H9 (cell line): ENCODE results near the gene DPY19L3. TPM values are rescaled to one million over a fixed set of nuclear protein-coding genes. Genes with fewer than 3 reads are reported as not detected.

ENCODE experiments used
- DNase-seq: peaks from one replicate; pipeline ENCODE4 v3.0.0-alpha.2; 2017
- H2AFZ ChIP-seq: one replicate; pipeline ENCODE4 v1.6.1; 2013; ENCODE audit warnings: mild to moderate bottlenecking, low read length, control low read depth, moderate library complexity
- H2AK5ac ChIP-seq: 2 replicates; pipeline ENCODE4 v1.6.1; 2013; ENCODE audit warnings: low read length, control low read depth, mixed read lengths; ENCODE audit not compliant: insufficient read length
- H2BK120ac ChIP-seq: one replicate; pipeline ENCODE4 v1.6.1; 2013; ENCODE audit warnings: low read depth, mild to moderate bottlenecking, low read length, control low read depth, inconsistent platforms; ENCODE audit not compliant: poor library complexity, severe bottlenecking
- H2BK12ac ChIP-seq: 2 replicates; pipeline ENCODE4 v1.6.1; 2013; ENCODE audit warnings: low read length, control low read depth, mixed read lengths, low read depth; ENCODE audit not compliant: insufficient read length
- H2BK15ac ChIP-seq: 2 replicates; pipeline ENCODE4 v1.6.1; 2013; ENCODE audit warnings: low read depth, low read length, control low read depth
- H2BK20ac ChIP-seq: one replicate; pipeline ENCODE4 v1.6.1; 2013; ENCODE audit warnings: low read depth, mild to moderate bottlenecking, low read length, control low read depth, inconsistent platforms; ENCODE audit not compliant: poor library complexity, severe bottlenecking
- H2BK5ac ChIP-seq: 2 replicates; pipeline ENCODE4 v1.6.1; 2013; ENCODE audit warnings: low read length, control low read depth, mixed read lengths; ENCODE audit not compliant: insufficient read length
- H3K14ac ChIP-seq: 2 replicates; pipeline ENCODE4 v1.6.1; 2013; ENCODE audit warnings: low read length, control low read depth; ENCODE audit not compliant: insufficient read depth
- H3K18ac ChIP-seq: 2 replicates; pipeline ENCODE4 v1.6.1; 2013; ENCODE audit warnings: low read depth, mild to moderate bottlenecking, mixed read lengths, low read length, control low read depth; ENCODE audit not compliant: insufficient read length
- H3K23ac ChIP-seq: 2 replicates; pipeline ENCODE4 v1.6.1; 2013; ENCODE audit warnings: low read length, control low read depth, mixed read lengths, low read depth; ENCODE audit not compliant: insufficient read length
- H3K23me2 ChIP-seq: 2 replicates; pipeline ENCODE4 v1.6.1; 2013; ENCODE audit warnings: low read depth, mild to moderate bottlenecking, mixed read lengths, low read length, control low read depth; ENCODE audit not compliant: insufficient read length, poor library complexity, severe bottlenecking
- H3K27ac ChIP-seq: 2 replicates; pipeline ENCODE4 v1.5.1; 2013; ENCODE audit warnings: low read length, control low read depth, mixed read lengths, low read depth; ENCODE audit not compliant: insufficient read length
- H3K27me3 ChIP-seq: 2 replicates; pipeline ENCODE4 v1.6.1; 2013; ENCODE audit warnings: low read length, control low read depth, inconsistent platforms; ENCODE audit not compliant: insufficient read depth
- H3K4ac ChIP-seq: 2 replicates; pipeline ENCODE4 v1.6.1; 2013; ENCODE audit warnings: low read depth, mild to moderate bottlenecking, control low read depth, inconsistent platforms, low read length, moderate library complexity
- H3K4me1 ChIP-seq: 2 replicates; pipeline ENCODE4 v1.6.1; 2013; ENCODE audit warnings: low read length, control low read depth, inconsistent platforms; ENCODE audit not compliant: insufficient read depth
- H3K4me2 ChIP-seq: 2 replicates; pipeline ENCODE4 v1.6.1; 2013; ENCODE audit warnings: low read length, control low read depth, mixed read lengths; ENCODE audit not compliant: insufficient read length, insufficient read depth
- H3K56ac ChIP-seq: 2 replicates; pipeline ENCODE4 v1.6.1; 2013; ENCODE audit warnings: low read depth, mild to moderate bottlenecking, mixed read lengths, low read length, control low read depth; ENCODE audit not compliant: insufficient read length
- H3K79me1 ChIP-seq: 2 replicates; pipeline ENCODE4 v1.6.1; 2013; ENCODE audit warnings: low read depth, mild to moderate bottlenecking, moderate library complexity, low read length, control low read depth, inconsistent platforms; ENCODE audit not compliant: insufficient read depth, poor library complexity, severe bottlenecking
- H3K79me2 ChIP-seq: 2 replicates; pipeline ENCODE4 v1.6.1; 2013; ENCODE audit warnings: low read length, control low read depth, inconsistent platforms; ENCODE audit not compliant: insufficient read depth
- H3K9ac ChIP-seq: 2 replicates; pipeline ENCODE4 v1.6.1; 2013; ENCODE audit warnings: low read length, control low read depth, mixed read lengths; ENCODE audit not compliant: insufficient read length; ENCODE audit errors: extremely low read depth
- H3K9me3 ChIP-seq: one replicate; pipeline ENCODE4 v1.6.1; 2013; ENCODE audit warnings: low read depth, low read length, inconsistent platforms; ENCODE audit not compliant: control insufficient read depth
- H3T11ph ChIP-seq: one replicate; pipeline ENCODE4 v1.6.1; 2013; ENCODE audit warnings: mild to moderate bottlenecking, low read length, control low read depth, inconsistent platforms
- H4K20me1 ChIP-seq: one replicate; pipeline ENCODE4 v1.6.1; 2013; ENCODE audit not compliant: control insufficient read depth, insufficient read length, insufficient read depth
- H4K5ac ChIP-seq: 2 replicates; pipeline ENCODE4 v1.6.1; 2013; ENCODE audit warnings: low read depth, mild to moderate bottlenecking, mixed read lengths, low read length, control low read depth; ENCODE audit not compliant: insufficient read length
- H4K8ac ChIP-seq: replicated peaks from 2 replicates; pipeline ENCODE4 v1.6.1; 2013; ENCODE audit warnings: low read length, control low read depth, mixed read lengths, low read depth; ENCODE audit not compliant: insufficient read length
- H4K91ac ChIP-seq: 2 replicates; pipeline ENCODE4 v1.6.1; 2013; ENCODE audit warnings: low read depth, mild to moderate bottlenecking, moderate library complexity, mixed read lengths, low read length, control low read depth; ENCODE audit not compliant: insufficient read length
- H3K27ac Mint-ChIP-seq, 3 experiments: 2 replicates in 2 of 3; 3 replicates in 1 of 3; pipeline ENCODE4 v1.8.0; 2020 to 2021; ENCODE audit warnings: mixed read lengths in 3 of 3, mild to moderate bottlenecking in 1 of 3, moderate library complexity in 1 of 3
- H3K27me3 Mint-ChIP-seq: 2 replicates; pipeline ENCODE4 v1.8.0; 2021; ENCODE audit warnings: low read depth, mild to moderate bottlenecking, moderate library complexity, mixed read lengths
- H3K36me3 Mint-ChIP-seq, 3 experiments: 2 replicates in 2 of 3; 3 replicates in 1 of 3; pipeline ENCODE4 v1.8.0; 2020 to 2021; ENCODE audit warnings: low read depth in 3 of 3, mixed read lengths in 3 of 3; ENCODE audit not compliant: insufficient read depth in 1 of 3
- H3K4me1 Mint-ChIP-seq, 2 experiments: 2 replicates each; pipeline ENCODE4 v1.8.0; 2020; ENCODE audit warnings: mixed read lengths in 2 of 2
- H3K4me3 Mint-ChIP-seq, 2 experiments: 2 replicates in 1 of 2; 3 replicates in 1 of 2; pipeline ENCODE4 v1.8.0; 2020 to 2021; ENCODE audit warnings: mild to moderate bottlenecking in 2 of 2, mixed read lengths in 2 of 2, moderate library complexity in 1 of 2
- H3K9me3 Mint-ChIP-seq, 2 experiments: 2 replicates in 1 of 2; 3 replicates in 1 of 2; pipeline ENCODE4 v1.8.0; 2020; ENCODE audit warnings: mild to moderate bottlenecking in 2 of 2, mixed read lengths in 2 of 2, moderate library complexity in 1 of 2
- WGBS: extraction: QIAGEN DNeasy Blood & Tissue Kit; methylation state at CpG from one replicate; pipeline ENCODE4 v1.1.7; 2013; ENCODE audit warnings: missing lambda C conversion rate, low lambda C conversion rate, mixed read lengths; ENCODE audit not compliant: insufficient read length; ENCODE audit errors: extremely low coverage; 5-methylcytosine and 5-hydroxymethylcytosine counted together
- total RNA-seq: library from RNA; stranded (reverse); gene quantifications from 2 replicates; pipeline ENCODE4 v1.2.1, GENCODE V29; 2021
- TF ChIP-seq, protein P1 (sequence below): fragments of 200-600 bp; sonication (generic); conservative IDR thresholded peaks from 3 replicates; pipeline ENCODE4 v1.8.0; 2021; ENCODE audit warnings: antibody characterized with exemption, mild to moderate bottlenecking

DPY19L3 gene
- total RNA-seq, 1 experiment from 2014 or later = 54.5 TPM

DNA sequence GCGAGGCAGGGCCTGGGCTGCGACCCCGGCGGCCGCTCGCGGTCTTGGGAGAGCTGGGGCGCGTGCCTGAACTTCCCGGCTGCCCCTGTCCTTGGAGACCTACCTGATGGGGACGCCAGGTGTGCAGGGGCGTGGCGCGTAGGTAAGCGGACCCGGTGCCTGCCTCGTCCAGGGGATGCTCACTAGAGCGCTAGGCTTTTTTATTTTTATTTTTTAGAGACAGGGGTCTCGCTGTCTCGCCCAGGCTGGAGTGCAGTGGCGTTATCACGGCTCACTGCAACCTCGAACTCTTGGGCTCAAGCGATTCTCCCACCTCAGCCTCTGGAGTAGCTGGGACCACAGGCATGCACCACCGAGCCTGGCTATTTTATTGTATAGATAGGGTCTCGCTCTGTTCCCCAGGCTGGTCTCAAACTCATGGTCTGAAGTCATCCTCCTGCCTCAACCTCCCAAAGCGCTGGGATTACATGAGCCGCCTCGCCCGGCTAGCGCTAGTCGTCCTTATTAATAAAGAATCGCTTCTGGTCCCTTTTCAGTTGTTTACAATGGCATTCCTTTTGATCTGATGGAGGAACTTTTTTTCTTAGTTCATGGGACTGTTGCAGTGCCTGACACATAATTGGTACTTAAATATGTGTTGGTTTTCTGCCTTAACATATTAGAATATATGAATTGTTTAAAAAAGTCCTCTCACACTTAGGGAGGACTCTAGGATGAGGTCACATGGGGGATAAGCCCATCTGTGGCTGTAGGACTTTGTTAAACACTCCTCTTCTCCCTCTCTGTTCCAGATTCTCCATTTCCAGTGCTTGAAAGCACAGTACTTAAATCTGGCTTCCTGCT, 812 bp downstream of the DPY19L3 start:
- Histone ChIP-seq H3K4me2 (peak overlapping the region; percentile 79), H3T11ph (no peak overlapping the region), H4K8ac (no peak overlapping the region), H4K5ac (no peak overlapping the region), H3K79me1 (peaks cover 5% of the 10 kb centered on the region), H3K56ac (no peak overlapping the region), H2BK15ac (no peak overlapping the region), H3K4ac (no peak overlapping the region), H2AFZ (no peak overlapping the region), H3K18ac (no peak overlapping the region), H3K14ac (no peak overlapping the region; the same call in 1 of the 2 replicates), H3K4me1 (peaks cover 7% of the 10 kb centered on the region; the same call in 1 of the 2 replicates), H4K91ac (no peak overlapping the region), H2BK5ac (no peak overlapping the region), H2AK5ac (no peak overlapping the region), H3K23ac (no peak overlapping the region), H2BK120ac (no peak overlapping the region), H3K23me2 (peaks cover 8% of the 10 kb centered on the region), H3K79me2 (peaks cover 5% of the 10 kb centered on the region; the same call in 1 of the 2 replicates), H3K27ac (no peak overlapping the region), H3K27me3 (no peaks in the 10 kb centered on the region), H2BK12ac (no peak overlapping the region), H3K9ac (peak overlapping the region; percentile 20), H2BK20ac (no peak overlapping the region), H4K20me1 (no peaks in the 10 kb centered on the region), H3K9me3 (no peaks in the 10 kb centered on the region)
- TF ChIP-seq, protein P1, sequence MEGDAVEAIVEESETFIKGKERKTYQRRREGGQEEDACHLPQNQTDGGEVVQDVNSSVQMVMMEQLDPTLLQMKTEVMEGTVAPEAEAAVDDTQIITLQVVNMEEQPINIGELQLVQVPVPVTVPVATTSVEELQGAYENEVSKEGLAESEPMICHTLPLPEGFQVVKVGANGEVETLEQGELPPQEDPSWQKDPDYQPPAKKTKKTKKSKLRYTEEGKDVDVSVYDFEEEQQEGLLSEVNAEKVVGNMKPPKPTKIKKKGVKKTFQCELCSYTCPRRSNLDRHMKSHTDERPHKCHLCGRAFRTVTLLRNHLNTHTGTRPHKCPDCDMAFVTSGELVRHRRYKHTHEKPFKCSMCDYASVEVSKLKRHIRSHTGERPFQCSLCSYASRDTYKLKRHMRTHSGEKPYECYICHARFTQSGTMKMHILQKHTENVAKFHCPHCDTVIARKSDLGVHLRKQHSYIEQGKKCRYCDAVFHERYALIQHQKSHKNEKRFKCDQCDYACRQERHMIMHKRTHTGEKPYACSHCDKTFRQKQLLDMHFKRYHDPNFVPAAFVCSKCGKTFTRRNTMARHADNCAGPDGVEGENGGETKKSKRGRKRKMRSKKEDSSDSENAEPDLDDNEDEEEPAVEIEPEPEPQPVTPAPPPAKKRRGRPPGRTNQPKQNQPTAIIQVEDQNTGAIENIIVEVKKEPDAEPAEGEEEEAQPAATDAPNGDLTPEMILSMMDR = no peak
- Mint-ChIP-seq H3K9me3 (no peaks in the 10 kb centered on the region), H3K4me3 (peak overlapping the region; percentile 82 to 91), H3K4me1 (peaks cover 30 to 31% of the 10 kb centered on the region in 2 experiments), H3K27me3 (no peaks in the 10 kb centered on the region), H3K36me3 (peaks cover 24 to 38% (median 37%) of the 10 kb centered on the region in 3 experiments), H3K27ac (peak overlapping the region in 2 of 3 experiments; percentile 44 to 46; a peak in 2 of 7 replicates)
- DNase-seq = no peak
- no CpG with 5 or more reads among the region's 33 CpGs for WGBS
